Measurements from ENCODE around the gene ABI1. TPM values are rescaled to one million over a fixed set of nuclear protein-coding genes. Genes with fewer than 3 reads are reported as not detected.

ABI1 gene
- total and polyA plus RNA-seq, 7 donors: 13.9 to 33.8 (median 29.7) TPM

- intact Hi-C loops (cut with DNase I): no loop called here
- ATAC-seq (no peak), DNase-seq (no peak)
- Histone ChIP-seq H3K4me1 (peaks cover 40% of the 10 kb centered on the region), H3K27me3 (ENCODE audit: insufficient read depth in 3 of 3, low read length in 2 of 3) (no peaks in the 10 kb centered on the region), H3K36me3 (ENCODE audit: insufficient read depth in 1 of 2, low read depth in 1 of 2) (no peaks in the 10 kb centered on the region), H3K9me3 (no peaks in the 10 kb centered on the region), H3K27ac (no peak overlapping the region), H3K4me3 (no peak overlapping the region)
- 97 to 99% (median 98%) methylated on average over 8 of the region's 8 CpGs for whole genome bisulfite sequencing, 3 donors
- no peak for TF ChIP-seq CTCF (IDR thresholded peaks at IDR 0.05)
Observed at GRCh38 chr10:26801274-26801673, 59.5 kb downstream of the ABI1 start.

- Histone ChIP-seq H3K9me3 (no peaks in the 10 kb centered on the region), H3K4me3 (no peak overlapping the region), H3K27me3 (ENCODE audit: insufficient read depth in 3 of 3, low read length in 2 of 3) (no peaks in the 10 kb centered on the region), H3K27ac (no peak overlapping the region), H3K4me1 (peaks cover 34% of the 10 kb centered on the region), H3K36me3 (ENCODE audit: insufficient read depth in 1 of 2, low read depth in 1 of 2) (no peaks in the 10 kb centered on the region)
- no peak for TF ChIP-seq CTCF (IDR thresholded peaks at IDR 0.05)
- ATAC-seq: no peak
- intact Hi-C loops (cut with DNase I): no loop called here
- DNase-seq: no peak
- 94 to 98% (median 97%) methylated on average over 7 of the region's 7 CpGs for WGBS, 3 donors
Observed at GRCh38 chr10:26800468-26800867, 60.3 kb downstream of the ABI1 start.

- TF ChIP-seq CTCF (IDR thresholded peaks at IDR 0.05): no peak
Observed at GRCh38 chr10:26799342-26799741, 61.4 kb downstream of the ABI1 start.

GRCh38 chr10:26798298-26798697, 62.5 kb downstream of the ABI1 start:
- Histone ChIP-seq H3K9me3 (no peaks in the 10 kb centered on the region), H3K36me3 (ENCODE audit: insufficient read depth in 1 of 2, low read depth in 1 of 2) (no peaks in the 10 kb centered on the region), H3K4me1 (peaks cover 16% of the 10 kb centered on the region), H3K27ac (no peak overlapping the region), H3K27me3 (ENCODE audit: insufficient read depth in 3 of 3, low read length in 2 of 3) (no peaks in the 10 kb centered on the region), H3K4me3 (no peak overlapping the region)
- TF ChIP-seq CTCF (IDR thresholded peaks at IDR 0.05): no peak
- WGBS, 3 donors: 86 to 99% (median 97%) methylated on average over 5 of the region's 5 CpGs
- no peak for ATAC-seq
- DNase-seq: no peak
- intact Hi-C loops (cut with DNase I): no loop called here

More at GRCh38 chr10:26799342-26799741, 61.4 kb downstream of the ABI1 start:
- 29 to 33% (median 30%) methylated on average over 4 of the region's 4 CpGs for WGBS, 3 donors
- intact Hi-C loops (cut with DNase I): no loop called here
- no peak for DNase-seq
- H3K4me3 ChIP-seq: no peak overlapping the region
- no peak overlapping the region for H3K27ac ChIP-seq
- no peaks in the 10 kb centered on the region for H3K36me3 ChIP-seq (ENCODE audit: insufficient read depth in 1 of 2, low read depth in 1 of 2)
- H3K4me1 ChIP-seq: peaks cover 27% of the 10 kb centered on the region
- no peaks in the 10 kb centered on the region for H3K27me3 ChIP-seq (ENCODE audit: insufficient read depth in 3 of 3, low read length in 2 of 3)
- no peaks in the 10 kb centered on the region for H3K9me3 ChIP-seq
- ATAC-seq: no peak

GRCh38 chr10:26797340-26797739, 63.4 kb downstream of the ABI1 start:
- Histone ChIP-seq H3K9me3 (no peaks in the 10 kb centered on the region), H3K4me1 (peaks cover 7% of the 10 kb centered on the region), H3K4me3 (no peak overlapping the region), H3K27ac (no peak overlapping the region), H3K36me3 (ENCODE audit: insufficient read depth in 1 of 2, low read depth in 1 of 2) (no peaks in the 10 kb centered on the region), H3K27me3 (ENCODE audit: insufficient read depth in 3 of 3, low read length in 2 of 3) (no peaks in the 10 kb centered on the region)
- TF ChIP-seq CTCF (IDR thresholded peaks at IDR 0.05): no peak
- intact Hi-C loops (cut with DNase I): no loop called here
- ATAC-seq: no peak
- 94 to 95% (median 95%) methylated on average over 2 of the region's 2 CpGs for WGBS, 3 donors
- DNase-seq: no peak
